T-cell (primary cell): Measurements from ENCODE around the gene MRTFB. TPM values are rescaled to one million over a fixed set of nuclear protein-coding genes. Genes with fewer than 3 reads are reported as not detected.

Source experiments
- ATAC-seq, 4 experiments: fragments of 200-7000 bp in 3 of 4; fragments of 150-1000 bp in 1 of 4; cut with Tn5 transposase; replicated peaks in 1 of 4; 1 replicate in 3 of 4; 2 replicates in 1 of 4; pipeline ENCODE4 v1.10.0; 2021; ENCODE audit warnings: moderate library complexity in 3 of 4, mild to moderate bottlenecking in 2 of 4, moderate number of reproducible peaks in 1 of 4
- CTCF ChIA-PET, 2 donors: fragments of 300-600 bp; sonication (Branson Sonifier 250); formaldehyde crosslinking; loops; one replicate each; lab custom pipeline; 2022; ENCODE audit warnings: antibody characterized with exemption in 2 of 2; lab: Charles Lee
- POLR2A ChIA-PET, 2 donors: fragments of 300-600 bp; sonication (Branson Sonifier 250); formaldehyde crosslinking; loops; one replicate each; lab custom pipeline; 2022; ENCODE audit warnings: antibody characterized with exemption in 2 of 2; lab: Charles Lee
- DNase-seq, 35 experiments: peaks; one replicate each; pipeline versions ENCODE4 v3.0.0 to v3.0.0-alpha.2; 2013 to 2023
- H3K27ac ChIP-seq: one replicate; pipeline ENCODE4 v1.5.1; 2013; ENCODE audit warnings: low read length
- H3K27me3 ChIP-seq, 2 experiments: replicated peaks in 1 of 2; 1 replicate in 1 of 2; 2 replicates in 1 of 2; pipeline versions ENCODE4 v1.6.1 to v1.7.0; 2013; ENCODE audit warnings: low read length in 1 of 2, mixed read lengths in 1 of 2; ENCODE audit not compliant: control insufficient read depth in 2 of 2, insufficient read depth in 2 of 2; ENCODE audit errors: extremely low read depth in 1 of 2
- H3K36me3 ChIP-seq, 2 donors: 1 replicate in 1 of 2; 2 replicates in 1 of 2; pipeline versions ENCODE4 v1.6.1 to v1.7.0; 2013; ENCODE audit warnings: low read length in 1 of 2; ENCODE audit not compliant: control insufficient read depth in 2 of 2, insufficient read depth in 1 of 2; ENCODE audit errors: extremely low read depth in 1 of 2
- H3K4me1 ChIP-seq, 2 experiments: 1 replicate in 1 of 2; 2 replicates in 1 of 2; pipeline versions ENCODE4 v1.6.1 to v1.7.0; 2013; ENCODE audit warnings: low read length in 2 of 2, mixed read lengths in 1 of 2; ENCODE audit not compliant: insufficient read depth in 2 of 2, control insufficient read depth in 1 of 2; ENCODE audit errors: extremely low read depth in 1 of 2
- H3K4me3 ChIP-seq, 2 donors: 1 replicate in 1 of 2; 2 replicates in 1 of 2; pipeline versions ENCODE4 v1.5.1 to v1.7.0; 2013; ENCODE audit warnings: mild to moderate bottlenecking in 2 of 2, low read length in 1 of 2, moderate library complexity in 1 of 2; ENCODE audit not compliant: control insufficient read depth in 1 of 2; ENCODE audit errors: extremely low read depth in 1 of 2
- H3K9me3 ChIP-seq: 2 replicates; pipeline ENCODE4 v1.7.0; 2013
- H3K27ac Mint-ChIP-seq, 2 donors: one replicate each; pipeline ENCODE4 v1.8.0; 2020 to 2021; ENCODE audit warnings: mild to moderate bottlenecking in 2 of 2, mixed read lengths in 2 of 2
- H3K27me3 Mint-ChIP-seq, 2 donors: one replicate each; pipeline ENCODE4 v1.8.0; 2021 to 2022; ENCODE audit warnings: mixed read lengths in 2 of 2
- H3K36me3 Mint-ChIP-seq: one replicate; pipeline ENCODE4 v1.8.0; 2021; ENCODE audit warnings: mixed read lengths
- H3K4me1 Mint-ChIP-seq, 3 donors: one replicate each; pipeline ENCODE4 v1.8.0; 2020 to 2022; ENCODE audit warnings: mixed read lengths in 3 of 3, mild to moderate bottlenecking in 1 of 3
- H3K4me3 Mint-ChIP-seq, 3 donors: one replicate each; pipeline ENCODE4 v1.8.0; 2020 to 2022; ENCODE audit warnings: mild to moderate bottlenecking in 3 of 3, mixed read lengths in 3 of 3, moderate library complexity in 3 of 3
- H3K9me3 Mint-ChIP-seq, 3 donors: one replicate each; pipeline ENCODE4 v1.8.0; 2020 to 2022; ENCODE audit warnings: mixed read lengths in 3 of 3
- WGBS: methylation state at CpG from one replicate; pipeline ENCODE4 v1.1.5; 2013; ENCODE audit warnings: missing lambda C conversion rate; ENCODE audit not compliant: insufficient coverage; 5-methylcytosine and 5-hydroxymethylcytosine counted together
- total RNA-seq, 35 experiments: library from RNA in 6 of 35; stranded (reverse) in 6 of 35; fragments of 120-200 nt in 1 of 35; gene quantifications; one replicate each; pipeline versions ENCODE4 v1.2.1 to v1.2.4 and lab custom pipeline; 2013 to 2026

The MRTFB gene
- total RNA-seq, 5 donors from 2014 or later (not counting 1 experiment from before 2014, with no cell fraction given) = 18.2 to 37.0 (median 21.0) TPM

- Histone ChIP-seq H3K36me3 (no peaks in the 10 kb centered on the region), H3K4me1 (peaks cover 6 to 7% of the 10 kb centered on the region in 2 experiments), H3K4me3 (no peak overlapping the region), H3K27me3 (no peaks in the 10 kb centered on the region), H3K9me3 (no peaks in the 10 kb centered on the region), H3K27ac (no peak overlapping the region)
- Mint-ChIP-seq H3K4me3 (no peak overlapping the region), H3K9me3 (no peaks in the 10 kb centered on the region), H3K36me3 (peaks cover 9% of the 10 kb centered on the region), H3K27me3 (no peaks in the 10 kb centered on the region), H3K4me1 (peaks cover 45 to 58% (median 52%) of the 10 kb centered on the region in 3 donors), H3K27ac (no peak overlapping the region)
- no peak for ATAC-seq
- WGBS = 67% methylated on average over 1 of the region's 1 CpG
- no peak for DNase-seq
- CTCF ChIA-PET = no interaction called here
- POLR2A ChIA-PET = interaction anchor here in 1 of 2 donors (0.8 kb wide), 1 partner anchor 16 kb away, joined by 3 read pairs; no protein-coding TSS in a partner anchor
These were observed 41.4 kb downstream of the MRTFB start for GRCh38 chr16:14112539-14112856.

- Mint-ChIP-seq H3K4me3 (no peak overlapping the region), H3K27me3 (no peaks in the 10 kb centered on the region), H3K27ac (no peak overlapping the region), H3K9me3 (no peaks in the 10 kb centered on the region), H3K4me1 (peaks cover 38 to 49% (median 44%) of the 10 kb centered on the region in 3 donors), H3K36me3 (peaks cover 10% of the 10 kb centered on the region)
- no peak for DNase-seq
- H3K27ac ChIP-seq = no peak overlapping the region
- no peaks in the 10 kb centered on the region for H3K9me3 ChIP-seq
- no peaks in the 10 kb centered on the region for H3K27me3 ChIP-seq
- WGBS = 94% methylated on average over 2 of the region's 4 CpGs
- POLR2A ChIA-PET = no interaction called here
- H3K4me1 ChIP-seq = peaks cover 6 to 7% of the 10 kb centered on the region in 2 experiments
- CTCF ChIA-PET = no interaction called here
- no peaks in the 10 kb centered on the region for H3K36me3 ChIP-seq
- no peak overlapping the region for H3K4me3 ChIP-seq
- no peak for ATAC-seq
These were observed 42.2 kb downstream of the MRTFB start for GRCh38 chr16:14113344-14113743.

GRCh38 chr16:14117051-14117450 lies 45.9 kb downstream of the MRTFB start:
- Mint-ChIP-seq H3K27me3 (no peaks in the 10 kb centered on the region), H3K36me3 (peaks cover 16% of the 10 kb centered on the region), H3K27ac (no peak overlapping the region), H3K4me3 (no peak overlapping the region), H3K4me1 (peaks cover 19 to 35% (median 19%) of the 10 kb centered on the region in 3 donors), H3K9me3 (peaks cover 0 to 6% (median 5%) of the 10 kb centered on the region in 3 donors)
- DNase-seq (no peak), ATAC-seq (no peak)
- Histone ChIP-seq H3K27me3 (no peaks in the 10 kb centered on the region), H3K9me3 (no peaks in the 10 kb centered on the region), H3K4me3 (no peak overlapping the region), H3K27ac (no peak overlapping the region), H3K4me1 (peaks cover 4 to 6% of the 10 kb centered on the region in 2 experiments), H3K36me3 (no peaks in the 10 kb centered on the region)
- ChIA-PET POLR2A (no interaction called here), CTCF (no interaction called here)
- no CpG with 5 or more reads among the region's 1 CpG for WGBS

- H3K36me3 Mint-ChIP-seq = peaks cover 23% of the 10 kb centered on the region
- no peak for DNase-seq
- Histone ChIP-seq H3K27ac (no peak overlapping the region), H3K27me3 (no peaks in the 10 kb centered on the region), H3K36me3 (no peaks in the 10 kb centered on the region), H3K9me3 (no peaks in the 10 kb centered on the region), H3K4me3 (no peak overlapping the region), H3K4me1 (no peaks in the 10 kb centered on the region)
- H3K9me3 Mint-ChIP-seq = peaks cover 0 to 6% (median 5%) of the 10 kb centered on the region in 3 donors
- CTCF ChIA-PET = no interaction called here
- no peak for ATAC-seq
- H3K27ac Mint-ChIP-seq = no peak overlapping the region
- WGBS = 83% methylated on average over 3 of the region's 4 CpGs
- peaks cover 19 to 41% (median 21%) of the 10 kb centered on the region in 3 donors for H3K4me1 Mint-ChIP-seq
- no peaks in the 10 kb centered on the region for H3K27me3 Mint-ChIP-seq
- POLR2A ChIA-PET = no interaction called here
- H3K4me3 Mint-ChIP-seq = no peak overlapping the region
These were observed 48.7 kb downstream of the MRTFB start for GRCh38 chr16:14119799-14120198.

- H3K4me3 Mint-ChIP-seq = no peak overlapping the region
- H3K9me3 ChIP-seq = no peaks in the 10 kb centered on the region
- ATAC-seq (no peak), DNase-seq (no peak)
- CTCF ChIA-PET = interaction anchor here in 1 of 2 donors (0.6 kb wide), 1 partner anchor 9 kb away, joined by 4 read pairs; no protein-coding TSS in a partner anchor
- H3K27ac ChIP-seq = no peak overlapping the region
- no CpG with 5 or more reads among the region's 4 CpGs for WGBS
- no peaks in the 10 kb centered on the region for H3K36me3 ChIP-seq
- H3K9me3 Mint-ChIP-seq = peaks cover 0 to 6% (median 5%) of the 10 kb centered on the region in 3 donors
- H3K36me3 Mint-ChIP-seq = peaks cover 19% of the 10 kb centered on the region
- POLR2A ChIA-PET = no interaction called here
- H3K4me1 ChIP-seq = no peaks in the 10 kb centered on the region
- H3K27me3 Mint-ChIP-seq = no peaks in the 10 kb centered on the region
- H3K4me1 Mint-ChIP-seq = peaks cover 19 to 46% (median 21%) of the 10 kb centered on the region in 3 donors
- no peaks in the 10 kb centered on the region for H3K27me3 ChIP-seq
- H3K4me3 ChIP-seq = no peak overlapping the region
- no peak overlapping the region for H3K27ac Mint-ChIP-seq
These were observed 49.2 kb downstream of the MRTFB start for GRCh38 chr16:14120335-14120734.

GRCh38 chr16:14121142-14121541 lies 50.0 kb downstream of the MRTFB start:
- peaks cover 19% of the 10 kb centered on the region for H3K36me3 Mint-ChIP-seq
- no peak overlapping the region for H3K27ac Mint-ChIP-seq
- H3K4me3 Mint-ChIP-seq = no peak overlapping the region
- peaks cover 19 to 46% (median 21%) of the 10 kb centered on the region in 3 donors for H3K4me1 Mint-ChIP-seq
- Histone ChIP-seq H3K27me3 (no peaks in the 10 kb centered on the region), H3K4me3 (no peak overlapping the region), H3K36me3 (no peaks in the 10 kb centered on the region), H3K27ac (no peak overlapping the region), H3K9me3 (no peaks in the 10 kb centered on the region), H3K4me1 (no peaks in the 10 kb centered on the region)
- peaks cover 0 to 6% (median 5%) of the 10 kb centered on the region in 3 donors for H3K9me3 Mint-ChIP-seq
- no CpG with 5 or more reads among the region's 2 CpGs for WGBS
- no peak for DNase-seq
- H3K27me3 Mint-ChIP-seq = no peaks in the 10 kb centered on the region
- CTCF ChIA-PET = interaction anchor here in 1 of 2 donors (0.6 kb wide), 1 partner anchor 9 kb away, joined by 4 read pairs; no protein-coding TSS in a partner anchor
- POLR2A ChIA-PET = no interaction called here
- no peak for ATAC-seq
